Hepatocyte (in vitro differentiated cells): ENCODE data around the gene MACC1. TPM values are rescaled to one million over a fixed set of nuclear protein-coding genes. Genes with fewer than 3 reads are reported as not detected.

Source experiments
- DNase-seq: peaks from one replicate; pipeline ENCODE4 v3.0.0-alpha.2; 2016; ENCODE audit warnings: low spot score
- H2AFZ ChIP-seq: fragments of 200-600 bp; sonication (generic); 2 replicates; pipeline ENCODE4 v1.6.0; 2016; ENCODE audit warnings: antibody characterized with exemption, mild to moderate bottlenecking
- H3K27ac ChIP-seq: fragments of 200-600 bp; sonication (generic); 2 replicates; pipeline ENCODE4 v1.5.1; 2016; ENCODE audit warnings: mild to moderate bottlenecking
- H3K27me3 ChIP-seq: fragments of 200-600 bp; sonication (generic); 2 replicates; pipeline ENCODE4 v1.6.1; 2016
- H3K36me3 ChIP-seq: fragments of 200-600 bp; sonication (generic); replicated peaks from 2 replicates; pipeline ENCODE4 v1.5.1; 2016; ENCODE audit warnings: low read depth; ENCODE audit not compliant: insufficient read depth
- H3K4me1 ChIP-seq: fragments of 200-600 bp; sonication (generic); 2 replicates; pipeline ENCODE4 v1.5.1; 2016; ENCODE audit warnings: mild to moderate bottlenecking, moderate library complexity; ENCODE audit not compliant: insufficient read depth
- H3K4me2 ChIP-seq: fragments of 200-600 bp; sonication (generic); 2 replicates; pipeline ENCODE4 v1.6.0; 2016
- H3K4me3 ChIP-seq: fragments of 200-600 bp; sonication (generic); 2 replicates; pipeline ENCODE4 v1.5.1; 2016; ENCODE audit warnings: mild to moderate bottlenecking
- H3K79me2 ChIP-seq: fragments of 200-600 bp; sonication (generic); 2 replicates; pipeline ENCODE4 v1.6.0; 2017; ENCODE audit warnings: mild to moderate bottlenecking
- H3K9me2 ChIP-seq: fragments of 200-600 bp; sonication (generic); replicated peaks from 2 replicates; pipeline ENCODE4 v1.6.0; 2017; ENCODE audit warnings: mild to moderate bottlenecking; ENCODE audit not compliant: insufficient read depth
- H3K9me3 ChIP-seq: fragments of 200-600 bp; sonication (generic); 2 replicates; pipeline ENCODE4 v1.5.1; 2016; ENCODE audit warnings: low read depth, mild to moderate bottlenecking
- H4K20me1 ChIP-seq: fragments of 200-600 bp; sonication (generic); 2 replicates; pipeline ENCODE4 v1.6.0; 2016; ENCODE audit warnings: mild to moderate bottlenecking; ENCODE audit not compliant: insufficient read depth, poor library complexity, severe bottlenecking
- EZH2 ChIP-seq: fragments of 200-600 bp; sonication (generic); IDR thresholded peaks from 2 replicates; pipeline ENCODE4 v1.6.1; 2016; ENCODE audit warnings: antibody characterized with exemption, mild to moderate bottlenecking, borderline replicate concordance
- EZH2phosphoT487 ChIP-seq: fragments of 200-600 bp; sonication (generic); IDR thresholded peaks from one replicate; pipeline ENCODE4 v1.6.1; 2018; ENCODE audit warnings: antibody characterized with exemption, mild to moderate bottlenecking, low read depth, moderate library complexity; ENCODE audit not compliant: unreplicated experiment, severe bottlenecking
- WGBS: methylation state at CpG from one replicate; pipeline ENCODE4 v1.1.6; 2016; ENCODE audit warnings: low lambda C conversion rate; ENCODE audit errors: missing lambda C conversion rate; 5-methylcytosine and 5-hydroxymethylcytosine counted together
- polyA plus RNA-seq: library from polyadenylated mRNA; unstranded; fragments of >200 nt; fragmentation: Nextera tagmentation; extraction: Ambion mirVana; gene quantifications from 2 replicates; pipeline ENCODE4 v1.2.1, GENCODE V29; 2016
- total RNA-seq: library from RNA; depleted of rRNA; stranded (reverse); fragments of >200 nt; gene quantifications from 2 replicates; pipeline ENCODE4 v1.2.3, GENCODE V29; 2014
- TF ChIP-seq, protein P1 (sequence below): fragments of 200-600 bp; sonication (generic); IDR thresholded peaks from 2 replicates; pipeline ENCODE4 v1.5.1; 2016; ENCODE audit warnings: antibody characterized with exemption, mild to moderate bottlenecking; ENCODE audit not compliant: poor library complexity

Gene MACC1
- total and polyA plus RNA-seq, 2 experiments from 2014 or later = 6.9 to 46.0 TPM

DNA sequence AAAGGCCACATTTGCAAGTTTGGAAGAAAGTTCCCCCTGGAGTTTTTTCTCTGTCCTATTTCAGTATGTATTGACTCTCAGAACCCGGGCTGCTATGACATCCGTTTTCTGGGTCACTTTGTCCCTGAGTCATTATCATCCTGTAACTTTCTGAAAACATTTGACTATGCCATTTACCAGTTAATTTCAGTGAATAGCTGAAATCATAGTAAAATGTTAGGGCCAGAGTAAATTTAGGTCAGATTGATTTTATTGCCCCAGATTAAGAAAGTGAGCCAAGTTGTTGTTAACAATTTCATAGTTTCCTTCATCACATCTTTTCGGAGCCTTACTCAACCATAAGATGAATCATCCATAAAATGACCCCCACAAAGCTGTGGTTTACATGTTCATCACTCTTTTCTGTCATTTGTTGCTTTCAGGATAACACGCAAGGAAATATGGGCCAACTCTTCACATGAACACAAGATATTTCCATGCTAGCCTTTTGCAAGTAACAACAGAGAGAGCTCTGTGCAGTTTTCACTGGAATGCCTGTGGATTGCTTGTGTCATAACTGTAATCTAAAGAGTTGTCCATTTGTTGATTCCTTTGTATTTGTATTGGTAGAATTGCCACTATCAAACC, 3.9 kb upstream of the MACC1 start:
- no peak overlapping the region for H2AFZ ChIP-seq
- H4K20me1 ChIP-seq = no peaks in the 10 kb centered on the region
- no peaks in the 10 kb centered on the region for H3K9me2 ChIP-seq
- no peaks in the 10 kb centered on the region for H3K9me3 ChIP-seq
- H3K4me2 ChIP-seq = no peak overlapping the region
- H3K79me2 ChIP-seq = no peaks in the 10 kb centered on the region
- peaks cover 30% of the 10 kb centered on the region for H3K4me1 ChIP-seq
- H3K27ac ChIP-seq = peak overlapping the region; percentile 97
- no peaks in the 10 kb centered on the region for H3K27me3 ChIP-seq
- DNase-seq = no peak
- no peaks in the 10 kb centered on the region for H3K36me3 ChIP-seq
- no peak overlapping the region for H3K4me3 ChIP-seq
- WGBS = 60% methylated on average over 4 of the region's 4 CpGs
- TF ChIP-seq, protein P1, sequence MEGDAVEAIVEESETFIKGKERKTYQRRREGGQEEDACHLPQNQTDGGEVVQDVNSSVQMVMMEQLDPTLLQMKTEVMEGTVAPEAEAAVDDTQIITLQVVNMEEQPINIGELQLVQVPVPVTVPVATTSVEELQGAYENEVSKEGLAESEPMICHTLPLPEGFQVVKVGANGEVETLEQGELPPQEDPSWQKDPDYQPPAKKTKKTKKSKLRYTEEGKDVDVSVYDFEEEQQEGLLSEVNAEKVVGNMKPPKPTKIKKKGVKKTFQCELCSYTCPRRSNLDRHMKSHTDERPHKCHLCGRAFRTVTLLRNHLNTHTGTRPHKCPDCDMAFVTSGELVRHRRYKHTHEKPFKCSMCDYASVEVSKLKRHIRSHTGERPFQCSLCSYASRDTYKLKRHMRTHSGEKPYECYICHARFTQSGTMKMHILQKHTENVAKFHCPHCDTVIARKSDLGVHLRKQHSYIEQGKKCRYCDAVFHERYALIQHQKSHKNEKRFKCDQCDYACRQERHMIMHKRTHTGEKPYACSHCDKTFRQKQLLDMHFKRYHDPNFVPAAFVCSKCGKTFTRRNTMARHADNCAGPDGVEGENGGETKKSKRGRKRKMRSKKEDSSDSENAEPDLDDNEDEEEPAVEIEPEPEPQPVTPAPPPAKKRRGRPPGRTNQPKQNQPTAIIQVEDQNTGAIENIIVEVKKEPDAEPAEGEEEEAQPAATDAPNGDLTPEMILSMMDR = no peak
- no peak for TF ChIP-seq EZH2phosphoT487

DNA sequence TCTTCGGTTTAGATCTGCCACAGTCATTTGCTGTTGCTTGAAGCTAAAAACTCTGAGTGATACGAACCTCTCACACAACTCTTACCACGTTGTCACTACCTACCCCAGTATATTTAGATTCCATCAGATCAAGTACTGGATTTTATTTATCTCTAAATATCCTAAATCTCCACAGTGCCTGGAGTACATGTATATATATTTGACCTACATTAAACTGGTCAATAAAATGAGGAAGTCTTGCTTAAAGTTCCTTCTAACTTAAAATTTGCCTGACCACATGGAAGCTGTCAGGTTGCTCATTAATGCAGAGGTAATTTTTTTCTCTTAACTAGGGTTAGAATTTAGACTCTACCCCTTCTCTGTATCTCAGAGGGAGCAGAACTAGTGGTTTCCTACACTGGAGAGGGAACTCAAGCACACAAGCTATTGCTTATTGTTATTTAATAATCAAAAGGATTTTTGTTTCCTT, 3.1 kb upstream of the MACC1 start:
- Histone ChIP-seq H3K79me2 (peaks cover 6% of the 10 kb centered on the region), H4K20me1 (no peaks in the 10 kb centered on the region), H2AFZ (no peak overlapping the region), H3K36me3 (no peaks in the 10 kb centered on the region), H3K4me1 (peaks cover 30% of the 10 kb centered on the region), H3K9me3 (no peaks in the 10 kb centered on the region), H3K27ac (peak overlapping the region; percentile 97), H3K4me2 (peak overlapping the region; percentile 14), H3K9me2 (no peaks in the 10 kb centered on the region), H3K4me3 (no peak overlapping the region), H3K27me3 (no peaks in the 10 kb centered on the region)
- DNase-seq = no peak
- TF ChIP-seq EZH2phosphoT487 (no peak), EZH2 (no peak)
- TF ChIP-seq, protein P1 = no peak
- WGBS = 61% methylated on average over 3 of the region's 3 CpGs

DNA sequence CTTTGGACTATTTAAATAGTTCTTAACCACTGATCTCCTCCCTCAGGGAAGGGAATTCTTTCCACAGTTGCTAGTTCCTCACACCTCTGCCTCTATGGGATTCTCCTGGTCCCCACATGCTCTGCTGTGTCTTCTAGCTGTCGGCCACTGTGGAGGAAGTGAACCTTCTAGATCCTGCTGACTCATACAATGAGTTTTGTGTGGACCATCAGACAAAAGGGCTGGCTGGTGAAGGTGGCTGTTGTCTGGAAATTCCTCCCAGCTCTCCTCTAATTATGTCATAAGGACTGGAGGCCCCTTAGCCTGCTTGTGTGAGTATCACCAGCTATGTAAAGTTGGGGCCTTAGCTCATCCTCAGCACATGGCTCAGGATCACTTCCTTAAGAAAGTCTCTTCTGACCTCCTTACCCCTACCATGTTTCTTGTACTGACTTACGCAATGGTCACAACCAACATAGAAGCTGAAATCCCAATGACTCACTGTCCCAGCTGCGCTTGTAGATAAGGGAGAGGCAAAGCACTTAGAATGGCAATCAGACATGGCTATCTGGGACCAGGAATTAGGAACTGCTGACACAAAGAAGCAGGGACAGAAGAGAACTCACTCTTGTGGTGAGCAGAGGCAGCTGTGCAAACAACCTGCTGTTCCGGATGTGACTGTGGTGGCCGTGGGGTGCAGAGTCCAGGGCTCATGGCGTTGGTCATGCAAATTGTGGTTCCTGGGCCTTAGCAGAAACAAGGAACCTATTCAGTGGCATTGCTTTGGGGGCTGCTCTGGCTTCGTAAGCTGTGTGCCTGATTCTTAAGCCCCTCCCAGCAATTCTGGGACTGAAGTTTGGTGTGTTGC, 2.5 kb upstream of the MACC1 start:
- no peaks in the 10 kb centered on the region for H4K20me1 ChIP-seq
- DNase-seq = peak; percentile 85
- WGBS = 57% methylated on average over 7 of the region's 7 CpGs
- no peaks in the 10 kb centered on the region for H3K9me3 ChIP-seq
- no peaks in the 10 kb centered on the region for H3K36me3 ChIP-seq
- H3K27me3 ChIP-seq = no peaks in the 10 kb centered on the region
- no peaks in the 10 kb centered on the region for H3K9me2 ChIP-seq
- peaks cover 9% of the 10 kb centered on the region for H3K79me2 ChIP-seq
- H3K27ac ChIP-seq = peak overlapping the region; percentile 97
- no peak overlapping the region for H2AFZ ChIP-seq
- TF ChIP-seq EZH2 = no peak
- TF ChIP-seq, protein P1 = no peak
- TF ChIP-seq EZH2phosphoT487 = no peak
- H3K4me2 ChIP-seq = peak overlapping the region; percentile 55
- H3K4me1 ChIP-seq = peaks cover 30% of the 10 kb centered on the region
- H3K4me3 ChIP-seq = no peak overlapping the region
